ENCODE data around the gene ABCC4. TPM values are rescaled to one million over a fixed set of nuclear protein-coding genes. Genes with fewer than 3 reads are reported as not detected.

The ABCC4 gene
- total RNA-seq, 1 donor from 2014 or later, result 1.7 TPM

GRCh38 chr13:95164830-95165229 lies 136.4 kb downstream of the ABCC4 start:
- Mint-ChIP-seq H3K36me3 (ENCODE audit: unreplicated experiment) (no peaks in the 10 kb centered on the region), H3K27me3 (ENCODE audit: unreplicated experiment) (no peaks in the 10 kb centered on the region), H3K9me3 (ENCODE audit: unreplicated experiment) (no peaks in the 10 kb centered on the region), H3K4me3 (ENCODE audit: unreplicated experiment) (no peak overlapping the region), H3K4me1 (ENCODE audit: low read depth, unreplicated experiment) (no peaks in the 10 kb centered on the region), H3K27ac (ENCODE audit: unreplicated experiment) (no peak overlapping the region)
- no peak for DNase-seq
- TF ChIP-seq CTCF (IDR thresholded peaks at IDR 0.05; ENCODE audit: partially characterized antibody, unreplicated experiment), result no peak

- Mint-ChIP-seq H3K36me3 (ENCODE audit: unreplicated experiment) (no peaks in the 10 kb centered on the region), H3K4me3 (ENCODE audit: unreplicated experiment) (no peak overlapping the region), H3K9me3 (ENCODE audit: unreplicated experiment) (no peaks in the 10 kb centered on the region), H3K27me3 (ENCODE audit: unreplicated experiment) (no peaks in the 10 kb centered on the region), H3K27ac (ENCODE audit: unreplicated experiment) (no peak overlapping the region), H3K4me1 (ENCODE audit: low read depth, unreplicated experiment) (no peaks in the 10 kb centered on the region)
- DNase-seq, result no peak
- no peak for TF ChIP-seq CTCF (IDR thresholded peaks at IDR 0.05; ENCODE audit: partially characterized antibody, unreplicated experiment)
These were observed 140.9 kb downstream of the ABCC4 start for GRCh38 chr13:95160112-95160906.

GRCh38 chr13:95159458-95159857 lies 141.8 kb downstream of the ABCC4 start:
- H3K9me3 Mint-ChIP-seq (ENCODE audit: unreplicated experiment), result no peaks in the 10 kb centered on the region
- TF ChIP-seq CTCF (IDR thresholded peaks at IDR 0.05; ENCODE audit: partially characterized antibody, unreplicated experiment), result no peak
- H3K27me3 Mint-ChIP-seq (ENCODE audit: unreplicated experiment), result no peaks in the 10 kb centered on the region
- no peak for DNase-seq
- H3K27ac Mint-ChIP-seq (ENCODE audit: unreplicated experiment), result no peak overlapping the region
- H3K4me1 Mint-ChIP-seq (ENCODE audit: low read depth, unreplicated experiment), result no peaks in the 10 kb centered on the region
- no peak overlapping the region for H3K4me3 Mint-ChIP-seq (ENCODE audit: unreplicated experiment)
- no peaks in the 10 kb centered on the region for H3K36me3 Mint-ChIP-seq (ENCODE audit: unreplicated experiment)

GRCh38 chr13:95156208-95156607 lies 145.0 kb downstream of the ABCC4 start:
- H3K9me3 Mint-ChIP-seq (ENCODE audit: unreplicated experiment), result no peaks in the 10 kb centered on the region
- no peak for TF ChIP-seq CTCF (IDR thresholded peaks at IDR 0.05; ENCODE audit: partially characterized antibody, unreplicated experiment)
- H3K36me3 Mint-ChIP-seq (ENCODE audit: unreplicated experiment), result no peaks in the 10 kb centered on the region
- H3K27me3 Mint-ChIP-seq (ENCODE audit: unreplicated experiment), result no peaks in the 10 kb centered on the region
- no peak for DNase-seq
- no peak overlapping the region for H3K4me3 Mint-ChIP-seq (ENCODE audit: unreplicated experiment)
- H3K27ac Mint-ChIP-seq (ENCODE audit: unreplicated experiment), result no peak overlapping the region
- H3K4me1 Mint-ChIP-seq (ENCODE audit: low read depth, unreplicated experiment), result no peaks in the 10 kb centered on the region

- Mint-ChIP-seq H3K9me3 (ENCODE audit: unreplicated experiment) (no peaks in the 10 kb centered on the region), H3K36me3 (ENCODE audit: unreplicated experiment) (no peaks in the 10 kb centered on the region), H3K4me1 (ENCODE audit: low read depth, unreplicated experiment) (no peaks in the 10 kb centered on the region), H3K4me3 (ENCODE audit: unreplicated experiment) (no peak overlapping the region), H3K27ac (ENCODE audit: unreplicated experiment) (no peak overlapping the region), H3K27me3 (ENCODE audit: unreplicated experiment) (no peaks in the 10 kb centered on the region)
- DNase-seq, result no peak
- TF ChIP-seq CTCF (IDR thresholded peaks at IDR 0.05; ENCODE audit: partially characterized antibody, unreplicated experiment), result no peak
These were observed 145.7 kb downstream of the ABCC4 start for GRCh38 chr13:95155504-95155903.

Measured in glutamatergic neuron (in vitro differentiated cells).